ENCODE results near the gene C1orf185.

Gene C1orf185

DNA sequence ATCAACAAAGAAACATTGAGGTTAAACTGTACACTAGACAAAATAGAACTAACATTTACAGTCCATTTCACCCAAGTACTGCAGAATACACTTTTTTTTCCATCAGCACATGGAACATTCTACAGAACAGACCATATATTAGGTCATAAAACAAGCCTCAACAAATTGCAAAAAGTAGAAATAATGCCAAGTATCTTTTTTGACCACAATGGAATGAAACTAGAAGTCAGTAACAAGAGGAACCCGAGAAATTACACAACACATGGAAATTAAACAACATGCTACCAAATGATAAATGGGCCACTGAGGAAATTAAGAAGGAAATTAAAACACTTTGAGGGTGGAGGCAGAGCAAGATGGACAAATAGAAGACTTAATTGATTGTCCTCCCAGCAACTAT lies 8.4 kb upstream of the C1orf185 start:
- Histone ChIP-seq H4K20me1 (ENCODE audit: insufficient read depth, low read length) (no peaks in the 10 kb centered on the region), H3K9me3 (ENCODE audit: insufficient read depth, low read length) (no peaks in the 10 kb centered on the region), H3K4me2 (ENCODE audit: low read length) (no peak overlapping the region), H3K4me3 (ENCODE audit: low read length) (no peak overlapping the region), H3K27me3 (ENCODE audit: low read depth, low read length) (no peaks in the 10 kb centered on the region), H3K36me3 (replicated peaks; ENCODE audit: low read depth, low read length) (no peaks in the 10 kb centered on the region), H3K79me2 (ENCODE audit: low read length) (no peaks in the 10 kb centered on the region), H2AFZ (ENCODE audit: low read depth, low read length) (no peak overlapping the region), H3K9ac (ENCODE audit: low read length) (no peak overlapping the region), H3K27ac (ENCODE audit: low read length) (no peak overlapping the region), H3K4me1 (ENCODE audit: low read length) (no peaks in the 10 kb centered on the region)
- TF ChIP-seq EZH2phosphoT487 (IDR thresholded peaks at IDR 0.05; ENCODE audit: low read depth), result no peak
- TF ChIP-seq CTCF (IDR thresholded peaks at IDR 0.05; ENCODE audit: low read depth, low read length), result no peak

DNA sequence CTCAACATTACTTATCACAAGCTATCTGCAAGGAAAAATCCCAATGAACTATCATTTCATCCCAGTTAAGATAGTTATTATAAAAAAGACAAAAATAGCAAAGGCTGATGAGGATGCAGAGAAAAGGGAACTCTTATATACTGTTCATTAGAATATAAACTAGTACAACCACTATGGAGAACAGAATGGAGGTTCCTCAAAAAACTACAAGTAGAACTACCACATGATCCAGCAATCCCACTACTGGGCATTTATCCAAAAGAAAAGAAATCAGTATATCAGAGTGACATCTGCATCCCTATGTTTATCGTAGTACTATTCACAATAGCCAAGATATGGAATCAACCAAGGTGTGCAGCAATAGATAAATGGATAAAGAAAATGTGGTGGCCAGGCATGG lies 4.9 kb upstream of the C1orf185 start:
- no peak overlapping the region for H3K4me3 ChIP-seq (ENCODE audit: low read length)
- H3K79me2 ChIP-seq (ENCODE audit: low read length), result no peaks in the 10 kb centered on the region
- H3K27me3 ChIP-seq (ENCODE audit: low read depth, low read length), result no peaks in the 10 kb centered on the region
- H3K4me2 ChIP-seq (ENCODE audit: low read length), result no peak overlapping the region
- no peak overlapping the region for H2AFZ ChIP-seq (ENCODE audit: low read depth, low read length)
- H3K27ac ChIP-seq (ENCODE audit: low read length), result no peak overlapping the region
- H3K9ac ChIP-seq (ENCODE audit: low read length), result no peak overlapping the region
- H4K20me1 ChIP-seq (ENCODE audit: insufficient read depth, low read length), result no peaks in the 10 kb centered on the region
- peaks cover 9% of the 10 kb centered on the region for H3K4me1 ChIP-seq (ENCODE audit: low read length)
- H3K36me3 ChIP-seq (replicated peaks; ENCODE audit: low read depth, low read length), result no peaks in the 10 kb centered on the region
- TF ChIP-seq EZH2phosphoT487 (IDR thresholded peaks at IDR 0.05; ENCODE audit: low read depth) (no peak), CTCF (IDR thresholded peaks at IDR 0.05; ENCODE audit: low read depth, low read length) (no peak)
- H3K9me3 ChIP-seq (ENCODE audit: insufficient read depth, low read length), result no peaks in the 10 kb centered on the region

DNA sequence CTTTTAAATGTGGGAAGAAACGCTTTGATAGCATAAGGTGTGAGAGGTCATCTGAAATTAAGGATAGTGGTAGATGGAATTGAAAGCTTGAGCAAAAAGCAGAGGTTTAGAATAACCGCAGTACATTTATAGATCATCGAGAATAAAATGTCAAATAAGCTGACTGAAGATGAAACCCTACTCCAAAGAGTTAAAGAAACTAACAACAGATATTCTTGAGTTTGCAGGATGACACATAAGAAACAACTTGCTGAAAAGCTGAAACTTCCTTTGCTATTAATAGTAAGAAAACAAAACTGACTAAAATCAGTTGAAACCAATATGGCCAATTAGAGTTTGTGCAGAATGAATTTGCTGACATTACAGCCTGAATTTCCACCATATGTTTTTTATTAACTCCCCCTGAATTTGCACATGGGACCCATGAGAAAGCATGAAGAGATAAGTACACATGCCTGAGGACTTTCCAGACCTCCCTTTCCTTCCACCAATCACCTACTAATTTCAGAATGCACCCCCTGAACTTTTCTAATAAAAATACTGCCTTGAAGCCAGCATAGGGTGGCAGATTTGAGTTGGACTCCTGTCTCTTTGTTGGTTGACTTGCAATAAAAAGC lies 1.7 kb upstream of the C1orf185 start:
- H3K36me3 ChIP-seq (replicated peaks; ENCODE audit: low read depth, low read length), result no peaks in the 10 kb centered on the region
- no peak overlapping the region for H2AFZ ChIP-seq (ENCODE audit: low read depth, low read length)
- H4K20me1 ChIP-seq (ENCODE audit: insufficient read depth, low read length), result no peaks in the 10 kb centered on the region
- H3K79me2 ChIP-seq (ENCODE audit: low read length), result no peaks in the 10 kb centered on the region
- H3K9me3 ChIP-seq (ENCODE audit: insufficient read depth, low read length), result no peaks in the 10 kb centered on the region
- no peaks in the 10 kb centered on the region for H3K27me3 ChIP-seq (ENCODE audit: low read depth, low read length)
- H3K27ac ChIP-seq (ENCODE audit: low read length), result no peak overlapping the region
- TF ChIP-seq CTCF (IDR thresholded peaks at IDR 0.05; ENCODE audit: low read depth, low read length) (no peak), EZH2phosphoT487 (IDR thresholded peaks at IDR 0.05; ENCODE audit: low read depth) (no peak)
- no peak overlapping the region for H3K4me3 ChIP-seq (ENCODE audit: low read length)
- peak overlapping the region; percentile 15 for H3K4me2 ChIP-seq (ENCODE audit: low read length)
- peaks cover 9% of the 10 kb centered on the region for H3K4me1 ChIP-seq (ENCODE audit: low read length)
- H3K9ac ChIP-seq (ENCODE audit: low read length), result no peak overlapping the region

DNA sequence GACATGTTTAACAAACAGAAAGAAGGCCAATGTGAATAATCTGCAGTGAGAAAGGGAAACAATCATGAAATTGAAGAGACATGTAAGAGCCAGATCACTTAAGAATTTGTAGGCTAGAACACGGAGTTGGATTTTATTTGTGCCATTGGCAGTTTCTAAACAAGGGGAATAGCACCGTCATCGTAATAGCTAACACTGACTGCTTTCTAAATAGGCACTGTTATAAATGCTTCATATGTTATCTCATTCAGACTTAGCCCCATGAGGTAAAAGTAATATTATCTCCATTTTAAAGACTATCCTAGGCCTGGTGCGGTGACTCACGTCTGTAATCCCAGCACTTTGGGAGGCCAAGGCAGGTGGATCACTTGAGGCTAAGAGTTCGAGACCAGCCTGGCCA lies 12.1 kb downstream of the C1orf185 start:
- Histone ChIP-seq H3K4me3 (ENCODE audit: low read length) (no peak overlapping the region), H3K27ac (ENCODE audit: low read length) (no peak overlapping the region), H3K4me2 (ENCODE audit: low read length) (no peak overlapping the region), H3K9me3 (ENCODE audit: insufficient read depth, low read length) (no peaks in the 10 kb centered on the region), H2AFZ (ENCODE audit: low read depth, low read length) (no peak overlapping the region), H3K36me3 (replicated peaks; ENCODE audit: low read depth, low read length) (no peaks in the 10 kb centered on the region), H4K20me1 (ENCODE audit: insufficient read depth, low read length) (no peaks in the 10 kb centered on the region), H3K9ac (ENCODE audit: low read length) (no peak overlapping the region), H3K27me3 (ENCODE audit: low read depth, low read length) (no peaks in the 10 kb centered on the region), H3K79me2 (ENCODE audit: low read length) (no peaks in the 10 kb centered on the region), H3K4me1 (ENCODE audit: low read length) (no peaks in the 10 kb centered on the region)
- TF ChIP-seq EZH2phosphoT487 (IDR thresholded peaks at IDR 0.05; ENCODE audit: low read depth), result no peak
- TF ChIP-seq CTCF (IDR thresholded peaks at IDR 0.05; ENCODE audit: low read depth, low read length), result no peak

Measured in OCI-LY3 (cell line).